IMR-90 (cell line): ENCODE data around the gene GAS6. TPM values are rescaled to one million over a fixed set of nuclear protein-coding genes. Genes with fewer than 3 reads are reported as not detected.

ENCODE experiments used
- ATAC-seq: fragments of 200-7000 bp; cut with Tn5 transposase; 2 replicates; pipeline ENCODE4 v1.9.1; 2020; ENCODE audit warnings: low read depth, mild to moderate bottlenecking, moderate library complexity
- BruUV-seq: library from RNA; stranded (reverse); fragments of 400-500 nt; replicated peaks from 2 replicates; lab custom pipeline; 2021; lab: Mats Ljungman, UMichigan
- CTCF ChIA-PET: fragments of 300-600 bp; formaldehyde crosslinking; extraction: SDS; loops from one replicate; lab custom pipeline; 2021; ENCODE audit warnings: antibody characterized with exemption; lab: Yijun Ruan, JAX
- POLR2A ChIA-PET: fragments of 300-600 bp; sonication (Branson Sonifier 250); formaldehyde crosslinking; loops from one replicate; lab custom pipeline; 2022; ENCODE audit warnings: antibody characterized with exemption; ENCODE audit not compliant: unreplicated experiment; lab: Charles Lee
- DNase-seq: peaks from one replicate; pipeline ENCODE4 v3.0.0; 2013
- H2AFZ ChIP-seq: replicated peaks from 2 replicates; pipeline ENCODE3; 2013; ENCODE audit warnings: low read length, mild to moderate bottlenecking; ENCODE audit not compliant: poor library complexity
- H2AK5ac ChIP-seq: 2 replicates; pipeline ENCODE4 v1.6.1; 2013; ENCODE audit warnings: low read depth, low read length, inconsistent platforms
- H2AK9ac ChIP-seq: replicated peaks from 2 replicates; pipeline ENCODE3; 2013; ENCODE audit warnings: mild to moderate bottlenecking, low read depth, low read length, moderate library complexity; ENCODE audit not compliant: poor library complexity
- H2BK120ac ChIP-seq: 2 replicates; pipeline ENCODE4 v1.6.1; 2013; ENCODE audit warnings: low read depth, low read length, inconsistent platforms
- H2BK15ac ChIP-seq: 3 replicates; pipeline ENCODE4 v1.6.1; 2013; ENCODE audit warnings: low read depth, low read length, inconsistent platforms
- H2BK20ac ChIP-seq: 2 replicates; pipeline ENCODE4 v1.6.1; 2013; ENCODE audit warnings: low read depth, mild to moderate bottlenecking, inconsistent platforms, low read length, moderate library complexity
- H2BK5ac ChIP-seq: 2 replicates; pipeline ENCODE4 v1.6.1; 2013; ENCODE audit warnings: mild to moderate bottlenecking, low read depth, low read length, inconsistent platforms; ENCODE audit not compliant: poor library complexity, severe bottlenecking
- H3K14ac ChIP-seq: replicated peaks from 2 replicates; pipeline ENCODE4 v1.6.1; 2013; ENCODE audit warnings: low read depth, low read length, inconsistent platforms
- H3K18ac ChIP-seq: 2 replicates; pipeline ENCODE4 v1.6.1; 2013; ENCODE audit warnings: low read depth, low read length, control low read depth
- H3K23ac ChIP-seq: 2 replicates; pipeline ENCODE4 v1.6.1; 2013; ENCODE audit warnings: low read depth, low read length, inconsistent platforms
- H3K27ac ChIP-seq: 2 replicates; pipeline ENCODE4 v1.5.1; 2013; ENCODE audit warnings: mild to moderate bottlenecking, control low read depth, low read length; ENCODE audit not compliant: insufficient read depth
- H3K27me3 ChIP-seq: 2 replicates; pipeline ENCODE4 v1.6.1; 2013; ENCODE audit warnings: low read length; ENCODE audit not compliant: control insufficient read depth, insufficient read depth
- H3K36me3 ChIP-seq: 2 replicates; pipeline ENCODE4 v1.6.1; 2013; ENCODE audit warnings: low read length, mixed read lengths; ENCODE audit not compliant: control insufficient read depth, insufficient read depth
- H3K4ac ChIP-seq: 2 replicates; pipeline ENCODE4 v1.6.1; 2013; ENCODE audit warnings: low read depth, low read length, inconsistent platforms
- H3K4me1 ChIP-seq: 2 replicates; pipeline ENCODE4 v1.6.1; 2013; ENCODE audit warnings: low read length, mixed read lengths; ENCODE audit not compliant: control insufficient read depth, insufficient read depth
- H3K4me2 ChIP-seq: 2 replicates; pipeline ENCODE4 v1.6.1; 2013; ENCODE audit warnings: low read depth, mild to moderate bottlenecking, control low read depth, low read length, moderate library complexity
- H3K4me3 ChIP-seq: 2 replicates; pipeline ENCODE4 v1.5.1; 2013; ENCODE audit warnings: low read depth, mild to moderate bottlenecking, control low read depth, low read length, moderate library complexity; ENCODE audit not compliant: insufficient read depth
- H3K56ac ChIP-seq: 2 replicates; pipeline ENCODE4 v1.6.1; 2013; ENCODE audit warnings: low read length, inconsistent platforms; ENCODE audit not compliant: insufficient read depth; ENCODE audit errors: extremely low read depth
- H3K79me1 ChIP-seq, 2 experiments: 2 replicates each; pipeline ENCODE4 v1.6.1; 2013; ENCODE audit warnings: low read length in 2 of 2, inconsistent platforms in 1 of 2, low read depth in 1 of 2
- H3K9ac ChIP-seq: 2 replicates; pipeline ENCODE4 v1.6.1; 2013; ENCODE audit warnings: low read depth, low read length, control low read depth
- H3K9me1 ChIP-seq: 2 replicates; pipeline ENCODE4 v1.6.1; 2013; ENCODE audit warnings: low read length, inconsistent platforms; ENCODE audit not compliant: insufficient read depth
- H3K9me3 ChIP-seq: 2 replicates; pipeline ENCODE4 v1.6.1; 2013; ENCODE audit warnings: low read length; ENCODE audit not compliant: control insufficient read depth, insufficient read depth
- H4K20me1 ChIP-seq: 2 replicates; pipeline ENCODE4 v1.6.1; 2013; ENCODE audit warnings: low read length, inconsistent platforms; ENCODE audit not compliant: insufficient read depth
- H4K5ac ChIP-seq: 2 replicates; pipeline ENCODE4 v1.6.1; 2013; ENCODE audit warnings: mild to moderate bottlenecking, low read depth, low read length, control low read depth
- H4K8ac ChIP-seq, 2 experiments: 2 replicates each; pipeline ENCODE4 v1.6.1; 2013; ENCODE audit warnings: low read depth in 2 of 2, low read length in 2 of 2, control low read depth in 1 of 2, inconsistent platforms in 1 of 2
- H4K91ac ChIP-seq: 2 replicates; pipeline ENCODE4 v1.6.1; 2013; ENCODE audit warnings: low read depth, low read length, inconsistent platforms; ENCODE audit not compliant: insufficient read depth
- CHD1 ChIP-seq: IDR thresholded peaks from 2 replicates; pipeline ENCODE4 v1.6.1; 2012; ENCODE audit warnings: low read depth, low read length, improper control_type of control experiment
- MAFK ChIP-seq: IDR thresholded peaks from 2 replicates; pipeline ENCODE4 v1.6.1; 2012; ENCODE audit warnings: low read depth, low read length, improper control_type of control experiment
- RFX5 ChIP-seq: IDR thresholded peaks from 2 replicates; pipeline ENCODE4 v1.8.0; 2012; ENCODE audit warnings: low read depth, mild to moderate bottlenecking, low read length, moderate library complexity
- SMC3 ChIP-seq: fragments of 150-350 bp; IDR thresholded peaks from 2 replicates; pipeline ENCODE4 v1.6.1; 2016; ENCODE audit warnings: low read depth, mild to moderate bottlenecking, antibody characterized with exemption, low read length, moderate library complexity
- WGBS, 2 experiments: methylation state at CpG; one replicate each; pipeline versions ENCODE4 v1.1.5 to v1.1.7; 2013; ENCODE audit warnings: missing lambda C conversion rate in 2 of 2; ENCODE audit not compliant: insufficient read length in 1 of 2; ENCODE audit errors: extremely low coverage in 2 of 2; 5-methylcytosine and 5-hydroxymethylcytosine counted together
- dilution Hi-C: fragments of 300-500 bp; cut with HindIII; formaldehyde crosslinking; loops from one replicate; pipeline ENCODE4 v1.14.3; 2018; ENCODE audit warnings: low sequenced_read_pairs; ENCODE audit not compliant: unreplicated experiment
- in situ Hi-C: fragments of 300-500 bp; cut with MboI; formaldehyde crosslinking; loops from 3 replicates; pipeline ENCODE4 v1.14.3; 2019; ENCODE audit warnings: low sequenced_read_pairs, inconsistent platforms, mixed read lengths
- intact Hi-C: fragments of 100-400 bp; cut with micrococcal nuclease; formaldehyde crosslinking; loops from 2 replicates; pipeline ENCODE4 v1.10.0; 2022
- polyA plus RNA-seq, 3 experiments: library from polyadenylated mRNA; depleted of rRNA; stranded (reverse); fragments of >200 nt; gene quantifications; 2 replicates each; pipeline ENCODE4 v1.2.3, GENCODE V29; 2012; ENCODE audit warnings: low replicate concordance in 1 of 3
- total RNA-seq: library from RNA; depleted of rRNA; stranded (reverse); fragments of >200 nt; gene quantifications from 2 replicates; pipeline ENCODE4 v1.2.3, GENCODE V29; 2012

The GAS6 gene
- total and polyA plus RNA-seq, 2 of the 4 experiments (the other 2 are of a cell fraction), result 220 to 823 TPM

DNA sequence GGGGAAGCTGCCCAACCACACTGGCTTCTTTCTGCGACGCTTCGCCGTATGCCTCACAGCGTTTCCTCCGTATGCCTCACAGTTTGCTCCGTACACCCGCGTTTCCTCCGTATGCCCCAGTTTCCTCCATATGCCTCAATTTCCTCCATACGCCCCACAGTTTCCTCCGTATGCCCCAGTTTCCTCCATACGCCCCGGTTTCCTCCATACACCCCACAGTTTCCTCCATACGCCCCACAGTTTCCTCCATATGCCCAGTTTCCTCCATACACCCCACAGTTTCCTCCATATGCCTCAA is 22.6 kb downstream of the GAS6 start:
- no TSS peak for BruUV-seq
- ChIA-PET POLR2A (no interaction called here), CTCF (no interaction called here)
- no peak for DNase-seq
- Histone ChIP-seq H2AK9ac (no peak overlapping the region), H4K91ac (no peak overlapping the region), H2AFZ (no peak overlapping the region), H3K4me3 (no peak overlapping the region), H3K23ac (no peak overlapping the region), H3K79me1 (peaks cover 37 to 84% of the 10 kb centered on the region in 2 experiments), H3K9me1 (peaks cover 16% of the 10 kb centered on the region), H2BK120ac (no peak overlapping the region), H2BK15ac (no peak overlapping the region), H2AK5ac (no peak overlapping the region; the same call in 1 of the 2 replicates), H4K20me1 (peaks cover 62% of the 10 kb centered on the region), H2BK5ac (peak overlapping the region; percentile 98), H3K9me3 (no peaks in the 10 kb centered on the region), H4K8ac (peak overlapping the region in 1 of 2 experiments; percentile 21; a peak in 1 of 4 replicates), H3K4ac (peak overlapping the region; percentile 61), H3K36me3 (peaks cover 60% of the 10 kb centered on the region), H3K18ac (no peak overlapping the region), H2BK20ac (no peak overlapping the region), H3K4me2 (no peak overlapping the region), H3K4me1 (peaks cover 43% of the 10 kb centered on the region), H3K27me3 (no peaks in the 10 kb centered on the region), H4K5ac (no peak overlapping the region), H3K56ac (no peak overlapping the region), H3K14ac (peak overlapping the region; percentile 58; the same call in 1 of the 2 replicates), H3K27ac (peak overlapping the region; percentile 96; the same call in 1 of the 2 replicates), H3K9ac (peak overlapping the region; percentile 6; the same call in 1 of the 2 replicates)
- 83% methylated on average over 15 of the region's 15 CpGs; no CpG with 5 or more reads in 1 of the 2 experiments for WGBS, 2 experiments
- TF ChIP-seq MAFK (no peak), CHD1 (no peak), RFX5 (no peak), SMC3 (no peak)
- in situ Hi-C loops, result no loop called here
- intact Hi-C loops, result no loop called here
- ATAC-seq, result no peak
- dilution Hi-C loops, result no loop called here
